GM12865 (cell line): ENCODE measurements around the gene APCDD1.

Experiments
- DNase-seq: peaks from one replicate; pipeline ENCODE4 v3.0.0; 2010; ENCODE audit warnings: low read depth
- H3K4me3 ChIP-seq: 2 replicates; pipeline ENCODE4 v1.5.1; 2011; ENCODE audit warnings: mild to moderate bottlenecking, low read depth, low read length, control low read depth
- TF ChIP-seq, protein P1 (sequence below): IDR thresholded peaks from 2 replicates; pipeline ENCODE4 v1.5.1; 2011; ENCODE audit warnings: low read length, control low read depth, low read depth, inconsistent platforms; ENCODE audit not compliant: insufficient read depth; ENCODE audit errors: missing control alignments

The APCDD1 gene

GRCh38 chr18:10485475-10485874 lies 31.0 kb downstream of the APCDD1 start:
- H3K4me3 ChIP-seq, result no peak overlapping the region
- TF ChIP-seq, protein P1, sequence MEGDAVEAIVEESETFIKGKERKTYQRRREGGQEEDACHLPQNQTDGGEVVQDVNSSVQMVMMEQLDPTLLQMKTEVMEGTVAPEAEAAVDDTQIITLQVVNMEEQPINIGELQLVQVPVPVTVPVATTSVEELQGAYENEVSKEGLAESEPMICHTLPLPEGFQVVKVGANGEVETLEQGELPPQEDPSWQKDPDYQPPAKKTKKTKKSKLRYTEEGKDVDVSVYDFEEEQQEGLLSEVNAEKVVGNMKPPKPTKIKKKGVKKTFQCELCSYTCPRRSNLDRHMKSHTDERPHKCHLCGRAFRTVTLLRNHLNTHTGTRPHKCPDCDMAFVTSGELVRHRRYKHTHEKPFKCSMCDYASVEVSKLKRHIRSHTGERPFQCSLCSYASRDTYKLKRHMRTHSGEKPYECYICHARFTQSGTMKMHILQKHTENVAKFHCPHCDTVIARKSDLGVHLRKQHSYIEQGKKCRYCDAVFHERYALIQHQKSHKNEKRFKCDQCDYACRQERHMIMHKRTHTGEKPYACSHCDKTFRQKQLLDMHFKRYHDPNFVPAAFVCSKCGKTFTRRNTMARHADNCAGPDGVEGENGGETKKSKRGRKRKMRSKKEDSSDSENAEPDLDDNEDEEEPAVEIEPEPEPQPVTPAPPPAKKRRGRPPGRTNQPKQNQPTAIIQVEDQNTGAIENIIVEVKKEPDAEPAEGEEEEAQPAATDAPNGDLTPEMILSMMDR, result no peak
- no peak for DNase-seq

GRCh38 chr18:10486362-10486761 lies 31.9 kb downstream of the APCDD1 start:
- TF ChIP-seq, protein P1, result no peak
- DNase-seq, result no peak
- no peak overlapping the region for H3K4me3 ChIP-seq

DNA sequence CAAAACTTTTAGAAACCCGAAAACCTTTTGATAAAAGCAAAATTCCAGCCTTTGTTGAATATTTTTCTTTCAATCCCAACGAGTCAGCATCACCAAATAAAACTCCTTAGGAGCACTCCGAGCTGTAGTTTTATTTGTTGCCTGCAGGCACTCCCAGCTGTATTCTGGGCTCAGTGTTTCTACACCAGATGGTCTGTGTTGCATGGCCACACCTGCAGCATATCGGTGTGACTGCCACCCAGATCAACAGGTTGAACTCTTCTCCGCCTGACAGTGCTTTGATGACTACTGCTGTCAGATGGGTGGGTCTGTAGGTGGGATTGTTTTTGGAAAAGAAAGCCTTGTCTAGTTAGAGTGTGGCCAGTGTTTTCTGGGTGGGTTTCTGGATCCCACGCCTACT lies 32.7 kb downstream of the APCDD1 start:
- DNase-seq, result no peak

DNA sequence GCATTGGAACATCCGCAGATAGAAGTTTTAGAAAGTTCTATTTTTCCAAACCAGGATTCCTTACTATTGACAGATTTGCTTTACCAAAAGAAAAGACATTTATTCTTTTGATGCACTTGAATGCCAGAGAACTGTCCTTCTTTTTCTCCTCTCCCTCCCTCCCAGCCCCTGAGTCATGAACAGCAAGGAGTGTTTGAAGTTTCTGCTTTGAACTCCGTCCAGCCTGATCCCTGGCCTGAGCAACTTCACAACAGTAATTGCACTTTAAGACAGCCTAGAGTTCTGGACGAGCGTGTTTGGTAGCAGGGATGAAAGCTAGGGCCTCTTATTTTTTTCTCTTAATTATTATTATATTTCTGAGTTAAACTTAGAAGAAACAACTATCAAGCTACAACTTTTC lies 33.6 kb downstream of the APCDD1 start:
- TF ChIP-seq, protein P1, result no peak
- no peak overlapping the region for H3K4me3 ChIP-seq
- DNase-seq, result no peak

More for the DNA sequence above, 32.7 kb downstream of the APCDD1 start:
- TF ChIP-seq, protein P1, result no peak
- no peak overlapping the region for H3K4me3 ChIP-seq

- TF ChIP-seq, protein P1, result peak; percentile 52
- DNase-seq, result peak; percentile 80
- no peak overlapping the region for H3K4me3 ChIP-seq
These were observed 36.1 kb downstream of the APCDD1 start for GRCh38 chr18:10490401-10491165.

DNA sequence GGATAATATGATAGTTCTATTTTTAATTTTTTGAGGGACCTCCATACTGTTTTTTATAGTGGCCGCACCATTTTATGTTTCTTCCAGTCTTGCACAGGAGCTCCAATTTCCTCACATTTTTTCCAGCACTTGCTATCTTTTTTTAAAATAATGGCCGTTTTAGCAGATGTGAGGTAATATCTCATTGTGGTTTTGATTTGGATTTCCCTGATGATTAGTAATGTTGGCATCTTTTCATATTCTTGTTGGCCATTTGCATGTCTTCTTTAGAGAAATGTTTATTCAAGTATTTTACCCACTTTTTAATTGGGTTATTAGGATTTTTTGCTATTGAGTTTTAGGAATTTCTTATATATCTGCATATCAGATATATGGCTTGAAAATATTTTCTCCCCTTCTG lies 41.5 kb downstream of the APCDD1 start:
- no peak overlapping the region for H3K4me3 ChIP-seq
- TF ChIP-seq, protein P1, result no peak
- DNase-seq, result no peak

DNA sequence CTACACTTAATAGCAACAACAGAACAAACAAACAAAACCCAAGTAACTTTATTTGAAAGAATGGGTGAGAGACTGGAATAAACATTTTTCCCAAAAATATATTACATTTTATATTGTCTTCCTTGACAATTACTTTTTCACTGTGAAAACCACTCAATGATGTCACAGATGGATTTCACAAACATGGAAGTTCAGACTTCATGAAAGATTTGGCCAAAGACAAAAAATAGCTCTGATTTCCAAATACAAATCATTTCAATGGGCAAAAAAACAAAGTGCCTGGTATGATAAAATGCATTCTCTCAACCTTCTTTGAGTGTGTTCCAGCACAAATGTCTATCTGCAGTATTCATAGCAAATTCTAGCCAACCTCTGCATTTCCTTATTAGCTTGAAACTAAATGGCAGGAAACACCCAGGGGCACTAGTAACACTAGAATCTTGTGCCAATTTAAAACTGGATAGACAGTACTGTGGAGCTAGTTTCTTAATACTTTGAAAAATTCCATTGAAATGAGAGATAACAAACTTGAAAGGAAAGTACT lies 42.8 kb downstream of the APCDD1 start:
- H3K4me3 ChIP-seq, result no peak overlapping the region
- DNase-seq, result no peak
- TF ChIP-seq, protein P1, result no peak
